DND-41 (cell line): ENCODE measurements around the gene HOXD10.

Experiments used
- ATAC-seq: fragments of 200-7000 bp; cut with Tn5 transposase; 3 replicates; pipeline ENCODE4 v1.9.1; 2021; ENCODE audit warnings: low read depth; ENCODE audit not compliant: insufficient read depth
- DNase-seq: peaks from one replicate; pipeline ENCODE4 v3.0.0-alpha.2; 2020
- H2AFZ ChIP-seq: 2 replicates; pipeline ENCODE4 v1.6.0; 2012; ENCODE audit warnings: low read depth, low read length
- H3K27ac ChIP-seq: 2 replicates; pipeline ENCODE4 v1.5.1; 2012; ENCODE audit warnings: low read length, inconsistent platforms
- H3K27me3 ChIP-seq: fragments of 200-600 bp; sonication (generic); 2 replicates; pipeline ENCODE4 v1.6.0; 2012; ENCODE audit warnings: low read length, mild to moderate bottlenecking, inconsistent platforms; ENCODE audit not compliant: insufficient read depth, poor library complexity
- H3K36me3 ChIP-seq: 2 replicates; pipeline ENCODE4 v1.5.1; 2012; ENCODE audit warnings: low read length, inconsistent platforms; ENCODE audit not compliant: insufficient read depth
- H3K4me1 ChIP-seq: 2 replicates; pipeline ENCODE4 v1.5.1; 2012; ENCODE audit warnings: mild to moderate bottlenecking, low read length; ENCODE audit not compliant: insufficient read depth
- H3K4me2 ChIP-seq: 2 replicates; pipeline ENCODE4 v1.6.0; 2012; ENCODE audit warnings: mild to moderate bottlenecking, moderate library complexity, low read length, inconsistent platforms; ENCODE audit not compliant: insufficient read depth
- H3K4me3 ChIP-seq, 2 experiments: fragments of 200-600 bp in 1 of 2; shearing (Covaris generic) in 1 of 2; 2 replicates each; pipeline ENCODE4 v1.5.1; 2012 to 2016; ENCODE audit warnings: inconsistent platforms in 2 of 2, low read length in 2 of 2, mild to moderate bottlenecking in 2 of 2, low read depth in 1 of 2, moderate library complexity in 1 of 2
- H3K79me2 ChIP-seq: 2 replicates; pipeline ENCODE4 v1.6.0; 2012; ENCODE audit warnings: low read length, inconsistent platforms; ENCODE audit not compliant: insufficient read depth
- H3K9ac ChIP-seq: 2 replicates; pipeline ENCODE4 v1.6.0; 2012; ENCODE audit warnings: low read depth, mild to moderate bottlenecking, inconsistent platforms, low read length, moderate library complexity
- H3K9me3 ChIP-seq: 2 replicates; pipeline ENCODE4 v1.5.1; 2012; ENCODE audit warnings: low read length, moderate library complexity, mild to moderate bottlenecking, inconsistent platforms; ENCODE audit not compliant: insufficient read depth, severe bottlenecking
- H4K20me1 ChIP-seq: 2 replicates; pipeline ENCODE4 v1.6.0; 2012; ENCODE audit warnings: low read length; ENCODE audit not compliant: insufficient read depth
- EZH2 ChIP-seq: IDR thresholded peaks from 3 replicates; pipeline ENCODE4 v1.6.1; 2012; ENCODE audit warnings: borderline replicate concordance, low read depth, mild to moderate bottlenecking, moderate library complexity, low read length, inconsistent platforms; ENCODE audit not compliant: severe bottlenecking
- TF ChIP-seq, protein P1 (sequence below): IDR thresholded peaks from 2 replicates; pipeline ENCODE4 v1.5.1; 2012; ENCODE audit warnings: borderline replicate concordance, low read length, moderate library complexity, mild to moderate bottlenecking; ENCODE audit not compliant: poor library complexity, severe bottlenecking; ENCODE audit errors: extremely low read depth

The HOXD10 gene

DNA sequence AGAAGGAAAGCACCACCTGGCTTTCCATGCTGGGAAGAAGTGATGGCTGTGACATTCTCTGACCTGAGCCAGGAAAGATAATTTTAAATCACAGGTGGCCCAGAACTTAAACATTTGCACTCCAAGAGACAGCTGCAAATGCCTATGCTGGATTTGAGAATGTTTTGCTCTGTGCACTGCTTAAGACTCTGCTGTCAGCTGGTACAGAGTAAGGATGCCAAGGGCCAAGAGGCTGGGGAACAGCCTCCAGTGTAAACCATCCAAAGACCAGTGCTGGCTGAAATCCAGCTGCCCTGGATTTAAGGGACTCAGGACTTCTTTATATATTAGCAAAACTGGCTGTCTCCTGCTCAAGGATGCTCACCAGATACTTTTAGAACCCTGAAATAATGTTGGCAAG, 16.8 kb downstream of the HOXD10 start:
- no peaks in the 10 kb centered on the region for H3K4me1 ChIP-seq
- H4K20me1 ChIP-seq, result no peaks in the 10 kb centered on the region
- H2AFZ ChIP-seq, result no peak overlapping the region
- no peak overlapping the region for H3K4me2 ChIP-seq
- H3K36me3 ChIP-seq, result no peaks in the 10 kb centered on the region
- peaks cover 10% of the 10 kb centered on the region for H3K27me3 ChIP-seq
- no peak for TF ChIP-seq EZH2
- TF ChIP-seq, protein P1, sequence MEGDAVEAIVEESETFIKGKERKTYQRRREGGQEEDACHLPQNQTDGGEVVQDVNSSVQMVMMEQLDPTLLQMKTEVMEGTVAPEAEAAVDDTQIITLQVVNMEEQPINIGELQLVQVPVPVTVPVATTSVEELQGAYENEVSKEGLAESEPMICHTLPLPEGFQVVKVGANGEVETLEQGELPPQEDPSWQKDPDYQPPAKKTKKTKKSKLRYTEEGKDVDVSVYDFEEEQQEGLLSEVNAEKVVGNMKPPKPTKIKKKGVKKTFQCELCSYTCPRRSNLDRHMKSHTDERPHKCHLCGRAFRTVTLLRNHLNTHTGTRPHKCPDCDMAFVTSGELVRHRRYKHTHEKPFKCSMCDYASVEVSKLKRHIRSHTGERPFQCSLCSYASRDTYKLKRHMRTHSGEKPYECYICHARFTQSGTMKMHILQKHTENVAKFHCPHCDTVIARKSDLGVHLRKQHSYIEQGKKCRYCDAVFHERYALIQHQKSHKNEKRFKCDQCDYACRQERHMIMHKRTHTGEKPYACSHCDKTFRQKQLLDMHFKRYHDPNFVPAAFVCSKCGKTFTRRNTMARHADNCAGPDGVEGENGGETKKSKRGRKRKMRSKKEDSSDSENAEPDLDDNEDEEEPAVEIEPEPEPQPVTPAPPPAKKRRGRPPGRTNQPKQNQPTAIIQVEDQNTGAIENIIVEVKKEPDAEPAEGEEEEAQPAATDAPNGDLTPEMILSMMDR, result no peak
- no peaks in the 10 kb centered on the region for H3K79me2 ChIP-seq
- ATAC-seq (no peak), DNase-seq (no peak)
- H3K27ac ChIP-seq, result no peak overlapping the region
- no peak overlapping the region for H3K4me3 ChIP-seq
- no peak overlapping the region for H3K9ac ChIP-seq
- H3K9me3 ChIP-seq, result no peaks in the 10 kb centered on the region

DNA sequence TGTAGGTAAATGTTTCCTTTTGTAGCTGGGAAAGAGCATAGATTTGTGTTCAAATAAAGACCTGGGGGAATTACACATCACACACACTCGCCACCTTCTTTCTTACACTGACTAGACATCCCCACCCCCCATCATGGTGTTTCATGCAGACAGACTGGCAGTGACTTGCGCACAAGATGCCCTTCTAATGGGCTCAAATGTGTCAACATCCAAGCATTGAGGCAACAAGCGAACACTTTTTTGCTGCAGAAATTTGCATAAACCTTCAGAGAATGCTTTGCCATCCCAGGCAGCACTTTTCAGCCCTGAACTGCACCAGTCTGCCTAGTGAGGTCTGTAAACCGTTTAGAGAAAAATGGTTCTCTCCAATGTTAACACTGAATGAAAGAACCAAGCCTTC, 17.5 kb downstream of the HOXD10 start:
- peaks cover 10% of the 10 kb centered on the region for H3K27me3 ChIP-seq
- H3K27ac ChIP-seq, result no peak overlapping the region
- no peak for ATAC-seq
- DNase-seq, result no peak
- H3K4me2 ChIP-seq, result no peak overlapping the region
- H3K9ac ChIP-seq, result no peak overlapping the region
- TF ChIP-seq EZH2, result no peak
- TF ChIP-seq, protein P1, result no peak
- H3K9me3 ChIP-seq, result no peaks in the 10 kb centered on the region
- no peaks in the 10 kb centered on the region for H4K20me1 ChIP-seq
- H3K4me3 ChIP-seq, result no peak overlapping the region
- no peak overlapping the region for H2AFZ ChIP-seq
- H3K79me2 ChIP-seq, result no peaks in the 10 kb centered on the region
- no peaks in the 10 kb centered on the region for H3K4me1 ChIP-seq
- no peaks in the 10 kb centered on the region for H3K36me3 ChIP-seq

DNA sequence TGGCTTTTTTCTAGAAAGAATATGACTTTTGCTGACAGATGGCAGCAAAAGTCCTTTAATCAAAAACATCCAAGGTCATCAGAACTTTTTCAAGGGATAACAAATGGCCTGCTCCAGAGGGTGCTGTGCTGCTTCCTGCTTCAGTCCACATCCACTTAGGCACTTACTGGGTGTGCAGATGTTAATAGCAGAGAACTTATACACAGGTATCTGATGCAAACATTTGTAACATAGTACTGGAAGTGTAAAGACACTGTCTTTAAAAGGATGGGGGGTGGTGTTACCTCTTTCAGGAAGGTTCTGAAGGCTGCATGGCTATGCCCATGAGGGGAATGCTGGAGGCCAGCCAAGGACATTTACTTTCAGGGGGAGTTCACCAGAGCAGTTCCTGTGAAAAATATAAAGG, 18.5 kb downstream of the HOXD10 start:
- H3K36me3 ChIP-seq, result no peaks in the 10 kb centered on the region
- TF ChIP-seq, protein P1, result no peak
- no peak for TF ChIP-seq EZH2
- H4K20me1 ChIP-seq, result no peaks in the 10 kb centered on the region
- no peak overlapping the region for H3K27ac ChIP-seq
- no peaks in the 10 kb centered on the region for H3K9me3 ChIP-seq
- no peak overlapping the region for H2AFZ ChIP-seq
- no peak overlapping the region for H3K4me3 ChIP-seq
- no peak overlapping the region for H3K9ac ChIP-seq
- H3K79me2 ChIP-seq, result no peaks in the 10 kb centered on the region
- H3K4me2 ChIP-seq, result no peak overlapping the region
- ATAC-seq, result no peak
- peaks cover under 1% of the 10 kb centered on the region for H3K4me1 ChIP-seq
- H3K27me3 ChIP-seq, result peaks cover 10% of the 10 kb centered on the region
- no peak for DNase-seq
